ENCODE results near the gene USP48.

- TF ChIP-seq, protein P1, sequence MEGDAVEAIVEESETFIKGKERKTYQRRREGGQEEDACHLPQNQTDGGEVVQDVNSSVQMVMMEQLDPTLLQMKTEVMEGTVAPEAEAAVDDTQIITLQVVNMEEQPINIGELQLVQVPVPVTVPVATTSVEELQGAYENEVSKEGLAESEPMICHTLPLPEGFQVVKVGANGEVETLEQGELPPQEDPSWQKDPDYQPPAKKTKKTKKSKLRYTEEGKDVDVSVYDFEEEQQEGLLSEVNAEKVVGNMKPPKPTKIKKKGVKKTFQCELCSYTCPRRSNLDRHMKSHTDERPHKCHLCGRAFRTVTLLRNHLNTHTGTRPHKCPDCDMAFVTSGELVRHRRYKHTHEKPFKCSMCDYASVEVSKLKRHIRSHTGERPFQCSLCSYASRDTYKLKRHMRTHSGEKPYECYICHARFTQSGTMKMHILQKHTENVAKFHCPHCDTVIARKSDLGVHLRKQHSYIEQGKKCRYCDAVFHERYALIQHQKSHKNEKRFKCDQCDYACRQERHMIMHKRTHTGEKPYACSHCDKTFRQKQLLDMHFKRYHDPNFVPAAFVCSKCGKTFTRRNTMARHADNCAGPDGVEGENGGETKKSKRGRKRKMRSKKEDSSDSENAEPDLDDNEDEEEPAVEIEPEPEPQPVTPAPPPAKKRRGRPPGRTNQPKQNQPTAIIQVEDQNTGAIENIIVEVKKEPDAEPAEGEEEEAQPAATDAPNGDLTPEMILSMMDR (IDR thresholded peaks at IDR 0.05; ENCODE audit: insufficient read depth, low read length, poor library complexity, severe bottlenecking), result no peak
- no peak for TF ChIP-seq EZH2phosphoT487 (conservative IDR thresholded peaks at IDR 0.05; ENCODE audit: low read length)
Observed at GRCh38 chr1:21773585-21773984, 9.4 kb downstream of the USP48 start.
